Left lobe of liver (tissue), 2 donors: ENCODE results near the gene NPSR1. TPM values are rescaled to one million over a fixed set of nuclear protein-coding genes. Genes with fewer than 3 reads are reported as not detected.
"Not testable (repeated sequence)": the region's sequence is repeated elsewhere in the genome, so short reads cannot be mapped to it uniquely, and the experiment has no call there.

ENCODE experiments used
- ATAC-seq: fragments of 200-7000 bp; cut with Tn5 transposase; one replicate; pipeline ENCODE4 v1.9.1; 2020; ENCODE audit warnings: mild to moderate bottlenecking, moderate library complexity
- DNase-seq: peaks from one replicate; pipeline ENCODE4 v3.0.0-alpha.2; 2020; ENCODE audit warnings: low spot score
- total RNA-seq: library from RNA; stranded (reverse); gene quantifications from one replicate; pipeline ENCODE4 v1.2.1, GENCODE V29; 2021
- donor health status: DM: no; HTN: no; CAD: no; lungs with moderate emphysema.
- donor health status: DM: no; HTN: yes; CAD: no.

Gene NPSR1, protein sequence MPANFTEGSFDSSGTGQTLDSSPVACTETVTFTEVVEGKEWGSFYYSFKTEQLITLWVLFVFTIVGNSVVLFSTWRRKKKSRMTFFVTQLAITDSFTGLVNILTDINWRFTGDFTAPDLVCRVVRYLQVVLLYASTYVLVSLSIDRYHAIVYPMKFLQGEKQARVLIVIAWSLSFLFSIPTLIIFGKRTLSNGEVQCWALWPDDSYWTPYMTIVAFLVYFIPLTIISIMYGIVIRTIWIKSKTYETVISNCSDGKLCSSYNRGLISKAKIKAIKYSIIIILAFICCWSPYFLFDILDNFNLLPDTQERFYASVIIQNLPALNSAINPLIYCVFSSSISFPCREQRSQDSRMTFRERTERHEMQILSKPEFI
- total RNA-seq, result not detected

DNA sequence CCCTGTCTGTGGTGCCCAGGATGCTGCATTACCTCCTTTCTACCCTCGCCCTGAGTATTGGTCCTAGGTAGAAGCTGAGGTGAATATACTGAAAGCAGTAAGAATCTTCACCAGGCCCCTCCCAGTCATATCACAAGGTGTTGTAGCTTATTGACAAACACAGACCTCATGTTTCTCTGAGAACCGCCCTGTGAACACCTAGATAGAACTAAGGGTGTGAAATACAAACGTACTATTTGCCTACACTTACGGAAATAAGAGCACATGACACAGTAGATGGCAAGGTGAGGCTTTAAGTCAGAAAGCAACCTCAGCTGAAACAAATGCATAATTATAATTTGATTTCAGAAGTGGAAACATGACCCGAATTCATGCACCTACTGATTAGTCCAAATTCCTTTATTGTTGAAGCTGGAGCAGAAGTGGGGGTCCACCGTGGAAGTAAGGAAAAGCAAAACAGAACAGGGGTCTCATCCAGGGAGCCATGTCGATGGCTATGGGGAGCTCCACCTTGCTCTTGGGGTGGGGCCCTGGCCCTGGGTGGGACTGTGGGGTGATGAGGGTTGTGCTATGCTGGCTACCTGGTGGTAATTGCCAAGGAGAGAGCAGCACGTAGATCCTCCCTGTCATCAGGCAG lies at the start of gene NPSR1:
TSS of gene NPSR1 (plus strand) at position 587 of the 637 bp plus-strand sequence. CDS start 195 bp downstream, outside the sequence.
- ATAC-seq, result no peak
- DNase-seq, result no peak

DNA sequence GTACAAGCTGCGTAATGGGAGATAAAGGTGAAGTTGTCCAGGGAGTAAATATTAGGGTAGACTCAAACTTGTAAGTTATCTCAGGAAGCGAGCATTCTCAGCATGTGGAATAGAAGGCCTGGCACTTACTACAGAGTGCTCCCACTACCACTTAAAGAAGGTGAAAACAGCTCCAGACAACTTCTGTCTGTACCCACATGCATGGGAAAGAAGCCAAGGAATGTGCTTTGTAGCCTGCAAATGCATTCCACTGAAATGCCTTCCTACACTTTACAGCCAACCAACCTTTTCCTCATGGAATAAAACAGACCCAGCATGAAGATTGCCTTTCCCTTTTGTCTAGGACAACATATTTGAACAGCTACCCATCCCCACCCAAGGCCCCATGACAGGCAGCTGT lies 45.4 kb upstream of the NPSR1 start:
- ATAC-seq (no peak), DNase-seq (no peak)

DNA sequence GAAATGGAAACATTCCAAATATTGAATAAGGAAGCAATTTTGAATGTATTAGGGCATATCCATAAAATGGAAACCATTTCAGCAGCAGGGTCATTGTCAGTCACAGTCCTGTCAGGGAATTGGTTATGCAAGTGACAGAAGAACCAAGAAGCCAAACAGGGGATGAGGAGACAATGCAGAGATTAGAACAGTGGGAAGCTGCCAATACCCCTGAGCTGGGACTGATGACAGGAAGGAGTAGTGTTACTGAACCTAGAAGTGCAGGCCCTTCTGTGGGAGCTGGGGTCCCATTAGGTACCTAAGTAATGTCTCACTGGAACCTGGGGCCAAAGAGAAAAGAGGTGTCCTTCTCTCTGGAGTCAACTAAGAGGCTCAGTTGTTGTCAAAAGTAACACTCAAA lies 37.6 kb upstream of the NPSR1 start:
- ATAC-seq (no peak), DNase-seq (no peak)

DNA sequence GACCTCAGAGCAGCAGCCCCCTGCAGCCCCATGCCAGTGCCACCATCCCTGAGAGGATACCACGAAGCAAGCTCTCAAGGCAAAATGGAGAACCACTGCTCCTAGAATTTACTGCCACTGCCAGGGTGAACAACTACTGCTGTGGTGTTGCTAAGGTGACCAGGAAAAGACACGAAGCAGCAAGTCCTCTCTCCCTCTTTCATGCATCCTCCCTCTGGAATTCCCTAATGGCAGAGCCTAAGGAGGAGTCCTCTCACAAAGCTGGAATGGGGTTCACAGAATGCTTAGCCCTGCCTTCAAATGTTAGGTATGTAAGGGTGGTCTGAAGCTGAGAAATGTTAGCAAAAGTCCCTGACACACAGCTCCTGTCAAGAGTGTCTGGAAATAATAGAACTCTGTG lies 35.8 kb upstream of the NPSR1 start:
- ATAC-seq (no peak), DNase-seq (no peak)

DNA sequence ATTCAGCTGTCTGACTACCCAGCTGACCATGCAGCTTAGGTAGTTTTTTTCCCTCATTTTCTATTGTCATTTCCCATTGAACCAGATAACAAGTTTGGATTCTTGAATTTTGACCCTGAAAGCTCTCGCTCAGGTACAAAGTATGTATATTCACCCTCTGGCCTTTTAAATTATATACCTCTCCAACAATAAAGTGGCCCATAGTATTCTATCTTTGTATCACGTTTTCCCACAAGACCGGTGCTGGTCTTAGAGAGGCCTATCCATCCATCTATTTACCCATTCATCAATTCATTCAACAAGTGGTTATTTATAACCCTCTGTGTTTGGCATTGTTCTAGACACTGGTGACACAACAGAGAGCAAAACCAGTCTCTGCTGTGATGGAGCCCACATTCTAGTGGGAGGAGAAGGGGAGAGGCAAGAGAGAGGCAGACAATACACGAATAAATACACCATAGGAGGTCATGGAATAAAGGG lies 35.2 kb upstream of the NPSR1 start:
- DNase-seq, result no peak
- no peak for ATAC-seq

DNA sequence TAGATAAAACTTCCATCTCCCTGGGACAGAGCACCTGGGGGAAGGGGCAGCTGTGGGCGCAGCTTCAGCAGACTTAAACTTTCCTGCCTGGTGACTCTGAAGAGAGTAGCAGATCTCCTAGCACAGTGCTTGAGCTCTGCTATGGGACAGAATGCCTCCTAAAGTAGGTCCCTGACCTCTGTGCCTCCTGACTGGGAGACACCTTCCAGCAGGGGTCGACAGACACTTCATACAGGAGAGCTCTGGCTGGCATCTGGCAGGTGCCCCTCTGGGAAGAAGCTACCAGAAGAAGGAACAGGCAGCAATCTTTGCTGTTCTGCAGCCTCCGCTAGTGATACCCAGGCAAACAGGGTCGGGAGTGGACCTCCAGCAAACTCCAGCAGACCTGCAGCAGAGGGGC lies 29.4 kb upstream of the NPSR1 start:
- DNase-seq, ATAC-seq: not testable (repeated sequence)

DNA sequence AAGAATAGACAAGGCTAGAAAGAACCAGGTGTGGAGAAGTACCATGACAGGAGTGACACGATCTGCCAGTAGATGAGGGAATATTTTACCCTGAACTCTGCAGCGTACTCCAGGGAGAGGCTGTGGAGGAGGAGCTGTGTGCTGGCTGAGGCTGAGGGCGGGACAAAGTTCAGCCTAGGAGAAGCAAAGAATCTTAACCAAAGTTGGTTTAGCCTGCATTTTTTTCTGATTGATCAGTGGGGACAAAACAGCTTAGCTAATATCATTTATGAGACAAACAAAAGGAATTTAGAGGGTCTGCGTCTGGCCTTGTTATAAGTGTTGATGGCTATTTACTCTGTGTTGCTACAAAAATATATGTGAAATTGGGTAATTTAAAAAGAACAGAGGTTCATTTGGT lies 5.2 kb upstream of the NPSR1 start:
- ATAC-seq (no peak), DNase-seq (no peak)

DNA sequence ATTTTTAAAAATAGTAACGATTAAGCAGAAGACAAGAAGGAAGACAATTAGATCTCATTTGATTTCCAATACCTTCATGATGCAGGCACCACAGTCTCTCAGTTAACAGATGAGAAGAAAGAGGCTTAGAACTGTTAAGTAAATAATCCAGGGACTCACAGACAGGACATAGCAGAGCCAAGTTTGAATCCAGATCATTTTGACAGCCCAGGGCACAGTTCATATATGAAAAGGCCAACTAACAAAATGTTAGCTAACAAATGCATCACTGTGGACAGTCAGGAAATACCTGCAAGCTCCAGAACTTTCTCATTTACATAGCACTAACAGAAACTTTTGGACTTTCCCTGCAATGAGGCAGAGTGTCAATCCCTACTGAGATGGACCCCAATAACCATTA lies 4.2 kb upstream of the NPSR1 start:
- ATAC-seq (no peak), DNase-seq (no peak)

DNA sequence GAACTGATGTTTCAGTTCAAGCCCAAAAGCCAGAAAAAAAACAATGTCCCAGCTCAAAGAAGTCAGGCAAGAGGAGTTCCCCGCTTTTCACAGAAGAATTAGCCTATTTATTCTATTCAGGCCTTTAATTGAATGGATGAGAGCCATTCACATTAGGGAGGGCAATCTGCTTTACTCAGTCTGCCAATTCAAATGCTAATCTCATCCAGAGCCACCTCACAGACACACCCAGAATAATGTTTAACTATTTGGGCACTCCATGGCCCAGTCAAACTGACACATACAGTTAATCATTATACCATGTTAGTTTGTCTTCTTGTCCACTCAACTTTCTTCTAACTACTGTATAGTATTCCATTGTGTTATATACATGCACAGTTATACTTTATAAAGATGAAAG lies 2.6 kb upstream of the NPSR1 start:
- ATAC-seq, result no peak

DNA sequence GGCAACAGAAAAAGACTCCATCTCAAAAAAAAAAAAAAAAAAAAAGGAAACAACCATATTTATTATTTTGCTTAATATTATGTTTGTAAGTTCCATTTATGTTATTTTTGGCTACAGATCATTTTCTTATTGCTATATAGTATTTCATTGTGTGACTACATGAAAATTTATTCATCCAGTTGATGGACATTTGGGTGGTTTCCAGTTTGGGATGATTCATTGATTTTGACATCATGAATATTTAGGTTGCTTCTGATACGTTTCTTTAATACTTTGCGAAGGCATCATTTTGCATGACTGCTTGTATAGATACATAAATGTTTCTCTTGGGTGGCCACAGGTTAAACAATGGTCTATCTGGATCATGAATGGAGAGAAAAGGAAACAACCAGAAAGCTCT lies 2.0 kb upstream of the NPSR1 start:
- ATAC-seq, result no peak
- no peak for DNase-seq

More for the DNA sequence above, 2.6 kb upstream of the NPSR1 start:
- DNase-seq, result no peak

DNA sequence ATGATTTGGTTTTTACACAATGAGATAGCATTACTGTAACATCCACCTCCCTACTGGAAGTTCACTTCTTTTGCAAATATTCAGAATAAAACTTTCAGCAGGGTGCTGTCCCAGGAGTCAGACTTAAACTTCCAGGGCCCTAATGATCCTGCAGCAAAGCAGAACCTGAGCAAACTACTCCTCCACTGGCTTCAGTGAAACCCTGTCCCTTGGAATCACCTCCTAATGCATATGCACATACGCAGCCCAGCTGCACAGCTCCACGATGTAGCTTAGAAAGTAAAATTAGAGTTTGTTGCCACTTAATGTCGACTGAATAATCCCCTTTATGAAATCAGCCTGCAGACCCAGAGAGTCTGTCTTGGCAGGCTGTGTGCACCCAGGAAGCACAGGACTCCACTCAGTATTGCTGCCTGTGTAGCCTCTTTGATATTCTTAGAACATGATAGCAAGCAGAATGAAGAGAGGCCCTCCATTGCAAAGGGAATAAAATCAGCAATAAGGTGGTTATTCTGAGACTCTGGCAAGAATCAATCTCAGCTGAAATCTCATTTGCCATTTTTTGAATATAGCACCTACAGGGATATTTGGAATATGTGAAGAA lies 1.6 kb downstream of the NPSR1 start:
- ATAC-seq (no peak), DNase-seq (no peak)

DNA sequence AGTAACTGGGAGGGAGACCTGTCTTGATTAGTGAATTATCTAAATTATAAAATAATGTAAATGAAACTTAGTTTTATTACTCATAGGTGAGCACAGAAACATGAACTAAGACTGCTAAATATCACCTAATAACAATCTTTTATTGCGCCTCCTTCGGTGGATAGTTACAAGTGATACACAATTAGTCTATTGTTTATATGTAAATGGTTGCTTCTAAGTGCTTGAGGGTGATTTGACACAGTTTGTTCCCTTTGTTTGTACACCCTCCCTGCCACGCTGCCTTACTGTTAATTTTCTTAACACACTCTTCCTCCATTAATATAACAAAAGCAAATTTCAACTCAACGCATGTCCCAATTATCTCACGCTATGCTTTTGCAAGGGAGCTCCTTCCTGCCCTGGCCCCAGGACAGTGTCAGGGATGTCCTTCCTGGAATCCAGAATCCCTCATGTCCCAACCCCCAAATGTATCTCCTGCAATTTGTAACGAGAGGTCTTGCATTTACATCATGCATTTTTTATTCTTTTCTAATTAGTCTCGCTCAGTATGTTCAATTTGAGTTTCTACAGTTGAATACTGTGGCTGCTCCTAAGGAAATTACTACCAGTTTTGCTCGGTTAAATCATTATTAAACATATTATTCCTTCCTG lies 4.2 kb downstream of the NPSR1 start:
- ATAC-seq (no peak), DNase-seq (no peak)

DNA sequence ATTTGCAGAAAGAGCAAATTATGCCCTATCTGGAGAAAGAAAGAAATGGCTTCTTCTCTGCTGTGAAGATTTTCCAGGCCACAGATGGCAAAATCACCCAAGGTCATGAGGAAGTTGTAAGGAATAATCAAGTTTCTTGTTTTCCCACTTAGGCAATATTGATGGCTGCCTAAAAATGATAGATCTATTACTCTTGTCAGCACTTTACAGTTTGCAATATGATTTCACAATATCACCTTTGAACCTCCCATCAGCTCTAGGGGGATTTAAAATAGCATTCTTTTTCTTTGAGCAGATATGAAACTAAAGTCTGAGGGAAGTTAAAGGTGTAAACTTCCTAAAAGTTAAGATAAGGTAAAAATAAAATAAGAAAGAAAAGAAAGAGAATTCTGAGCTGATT lies 6.7 kb downstream of the NPSR1 start:
- ATAC-seq (no peak), DNase-seq (no peak)

DNA sequence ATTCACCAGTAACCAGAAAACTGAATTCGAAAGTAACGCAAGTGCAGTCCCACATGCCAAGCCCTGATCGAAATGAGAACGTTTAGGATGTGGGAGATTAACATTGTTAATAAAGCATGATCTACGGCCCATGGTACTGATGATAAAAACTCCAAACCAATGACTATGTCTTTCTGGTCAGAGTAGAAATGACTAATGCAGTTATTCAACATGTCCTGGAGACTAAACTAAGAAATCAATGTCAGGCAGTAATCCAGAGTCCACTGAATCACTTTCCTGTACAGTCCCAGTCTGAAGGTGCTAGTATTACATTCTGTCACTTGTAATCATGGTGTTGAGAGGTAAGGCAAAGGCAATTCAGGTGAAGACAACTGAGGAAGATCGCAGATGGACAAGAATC lies 14.4 kb downstream of the NPSR1 start:
- no peak for DNase-seq
- no peak for ATAC-seq

DNA sequence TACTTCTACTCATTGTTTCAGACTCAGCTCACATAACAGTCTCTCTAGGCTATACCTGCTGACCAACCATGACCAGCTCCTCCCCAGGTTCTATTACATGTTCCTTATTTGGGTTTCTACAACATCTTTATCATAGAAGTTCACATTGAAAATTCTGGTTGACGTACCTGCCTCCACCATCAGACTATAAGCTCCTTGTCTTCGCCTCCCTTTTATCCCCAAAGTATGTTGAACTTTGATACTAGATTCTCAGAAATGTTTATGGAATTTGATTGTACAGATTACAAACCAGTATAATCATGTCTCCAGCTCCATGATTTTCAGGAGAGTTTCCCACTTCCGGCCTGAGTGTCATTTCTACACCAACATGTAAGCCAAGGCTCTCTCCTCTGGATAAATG lies 15.0 kb downstream of the NPSR1 start:
- no peak for DNase-seq
- no peak for ATAC-seq

DNA sequence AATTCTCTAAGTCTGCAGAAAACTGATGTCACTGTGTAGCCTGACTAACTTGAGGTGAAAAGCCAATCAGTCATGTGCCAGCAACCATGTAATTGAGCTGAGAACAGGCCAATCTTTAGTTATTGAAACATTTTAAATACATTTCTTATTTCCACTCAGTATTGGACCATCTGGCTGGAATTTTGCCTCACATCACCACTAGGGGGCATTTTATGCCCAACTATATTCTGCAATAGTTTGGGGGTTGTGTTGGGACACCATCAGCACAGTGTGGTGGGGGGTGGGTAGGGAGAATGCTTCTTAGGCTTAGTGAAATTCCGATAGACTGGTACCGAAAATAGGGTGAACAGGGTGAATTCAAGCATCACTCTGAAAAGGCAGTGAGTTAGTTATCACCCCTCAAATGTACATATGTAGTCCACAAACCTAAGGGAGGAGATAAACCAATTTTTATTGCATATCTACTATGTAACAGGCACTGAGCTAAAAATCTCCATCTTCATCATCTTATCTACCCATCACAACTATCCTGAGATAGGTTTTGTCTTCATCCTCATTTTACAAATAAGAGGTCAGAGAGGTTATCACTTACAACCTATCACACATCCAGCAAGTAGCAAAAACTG lies 17.8 kb downstream of the NPSR1 start:
- peak; percentile 32 for ATAC-seq
- no peak for DNase-seq

DNA sequence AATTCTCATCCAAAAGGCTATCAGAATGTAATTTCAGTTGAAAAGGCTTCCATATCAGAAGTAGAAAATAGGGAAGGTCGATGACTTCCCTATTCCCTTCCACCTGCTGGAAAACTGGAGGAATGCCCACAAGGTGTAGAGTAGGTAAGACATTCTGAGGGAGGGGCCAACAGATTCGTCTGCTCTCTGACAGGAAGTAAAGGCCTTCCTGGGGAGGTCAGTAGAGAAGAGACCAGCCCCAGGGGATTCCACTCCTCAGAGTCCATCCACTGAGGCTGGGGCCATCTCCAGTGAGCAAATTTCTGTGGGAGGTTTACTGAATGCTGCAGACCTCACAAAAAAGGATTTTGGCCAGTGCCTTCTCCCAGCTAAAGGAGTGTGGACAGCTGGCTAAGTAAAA lies 19.5 kb downstream of the NPSR1 start:
- no peak for ATAC-seq

DNA sequence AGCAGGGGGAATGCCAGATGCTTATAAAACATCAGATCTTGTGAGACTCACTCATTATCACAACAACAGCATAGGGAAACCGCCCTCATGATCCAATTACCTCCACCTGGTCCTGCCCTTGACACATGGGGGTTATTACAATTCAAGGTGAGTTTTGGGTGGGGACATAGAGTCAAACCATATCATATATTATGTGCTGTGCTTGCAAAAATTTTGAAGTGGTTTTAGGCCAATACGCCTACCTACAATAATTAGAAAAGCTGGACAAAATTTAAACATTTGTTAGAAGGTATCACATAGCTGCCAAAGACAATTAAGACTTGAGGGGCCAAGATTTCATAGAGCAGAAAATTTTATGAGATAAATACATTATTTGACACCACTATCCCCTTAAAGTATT lies 29.5 kb downstream of the NPSR1 start:
- ATAC-seq (no peak), DNase-seq (no peak)

More for the DNA sequence above, 19.5 kb downstream of the NPSR1 start:
- no peak for DNase-seq

DNA sequence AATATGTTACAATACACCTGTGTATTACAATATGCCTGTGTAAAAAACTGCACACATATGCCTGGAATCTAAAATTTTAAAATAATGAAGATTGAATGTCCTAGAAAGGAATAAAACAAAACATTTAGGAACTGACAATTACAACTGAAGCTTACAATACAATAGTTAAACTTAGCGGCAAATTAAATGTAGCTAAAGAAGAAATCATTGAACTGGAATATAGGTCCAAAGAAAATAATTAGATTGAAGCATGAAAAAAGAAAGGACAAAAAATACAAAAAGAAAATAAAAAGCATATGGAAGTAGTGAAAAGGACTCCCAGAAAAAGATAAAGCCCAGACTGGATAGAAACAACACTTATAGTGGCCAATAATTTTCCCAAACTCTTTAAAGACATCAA lies 38.4 kb downstream of the NPSR1 start:
- ATAC-seq (no peak), DNase-seq (no peak)

DNA sequence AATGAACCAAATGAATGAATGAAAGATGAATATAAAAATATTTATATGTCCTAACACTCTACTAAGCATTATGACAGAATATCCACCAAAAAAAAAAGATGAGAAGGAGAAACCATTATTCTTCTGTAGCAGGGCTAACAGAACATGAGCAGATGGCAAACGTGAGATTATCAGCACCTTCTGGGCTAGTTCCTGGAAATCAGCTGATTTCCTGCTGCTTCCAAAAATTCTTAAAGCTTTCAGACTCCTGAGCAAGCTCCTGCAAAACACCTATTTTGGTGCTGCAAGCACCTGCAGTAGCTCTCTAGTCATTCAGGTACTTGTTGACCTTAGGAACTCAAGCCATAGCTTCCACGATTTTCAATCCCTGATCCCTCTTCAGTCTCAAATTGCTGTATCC lies 51.8 kb downstream of the NPSR1 start:
- DNase-seq, result no peak
- ATAC-seq, result no peak

DNA sequence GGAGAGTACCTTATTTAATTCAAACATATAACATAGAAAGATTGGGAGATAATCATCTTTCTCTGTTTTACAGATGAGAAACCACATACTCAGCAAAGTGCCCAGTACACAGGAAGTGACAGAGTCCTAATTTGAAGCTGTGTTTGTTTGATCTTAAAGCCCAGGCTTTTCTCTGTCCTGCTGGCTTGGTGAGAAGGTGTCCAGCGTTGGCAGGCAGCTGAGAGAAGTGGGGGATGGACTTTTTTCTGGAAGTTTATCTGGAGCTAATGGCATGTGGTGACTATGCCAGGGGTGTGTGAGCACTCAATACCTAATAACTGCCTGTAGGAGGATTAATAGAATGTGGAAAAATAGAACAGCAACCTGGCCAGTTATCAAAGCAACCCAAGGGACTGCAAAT lies 60.8 kb downstream of the NPSR1 start:
- ATAC-seq (no peak), DNase-seq (no peak)
